Coronary artery (tissue), 2 donors: ENCODE results near the gene ATP8A1.
"Not testable (repeated sequence)": the region's sequence is repeated elsewhere in the genome, so short reads cannot be mapped to it uniquely, and the experiment has no call there.

Experiments used
- DNase-seq: peaks from one replicate; pipeline ENCODE4 v3.0.0-alpha.2; 2017; ENCODE audit warnings: low spot score
- H3K27ac ChIP-seq, 2 donors: fragments of 200-600 bp; sonication (generic); one replicate each; pipeline ENCODE4 v1.5.1; 2016 to 2019
- H3K4me3 ChIP-seq: fragments of 200-600 bp; sonication (generic); 2 replicates; pipeline ENCODE4 v1.5.1; 2016; ENCODE audit warnings: mild to moderate bottlenecking, moderate library complexity
- TF ChIP-seq, protein P1 (sequence below): fragments of 200-600 bp; sonication (generic); IDR thresholded peaks from one replicate; pipeline ENCODE4 v1.5.1; 2019; ENCODE audit warnings: antibody characterized with exemption

Gene ATP8A1

DNA sequence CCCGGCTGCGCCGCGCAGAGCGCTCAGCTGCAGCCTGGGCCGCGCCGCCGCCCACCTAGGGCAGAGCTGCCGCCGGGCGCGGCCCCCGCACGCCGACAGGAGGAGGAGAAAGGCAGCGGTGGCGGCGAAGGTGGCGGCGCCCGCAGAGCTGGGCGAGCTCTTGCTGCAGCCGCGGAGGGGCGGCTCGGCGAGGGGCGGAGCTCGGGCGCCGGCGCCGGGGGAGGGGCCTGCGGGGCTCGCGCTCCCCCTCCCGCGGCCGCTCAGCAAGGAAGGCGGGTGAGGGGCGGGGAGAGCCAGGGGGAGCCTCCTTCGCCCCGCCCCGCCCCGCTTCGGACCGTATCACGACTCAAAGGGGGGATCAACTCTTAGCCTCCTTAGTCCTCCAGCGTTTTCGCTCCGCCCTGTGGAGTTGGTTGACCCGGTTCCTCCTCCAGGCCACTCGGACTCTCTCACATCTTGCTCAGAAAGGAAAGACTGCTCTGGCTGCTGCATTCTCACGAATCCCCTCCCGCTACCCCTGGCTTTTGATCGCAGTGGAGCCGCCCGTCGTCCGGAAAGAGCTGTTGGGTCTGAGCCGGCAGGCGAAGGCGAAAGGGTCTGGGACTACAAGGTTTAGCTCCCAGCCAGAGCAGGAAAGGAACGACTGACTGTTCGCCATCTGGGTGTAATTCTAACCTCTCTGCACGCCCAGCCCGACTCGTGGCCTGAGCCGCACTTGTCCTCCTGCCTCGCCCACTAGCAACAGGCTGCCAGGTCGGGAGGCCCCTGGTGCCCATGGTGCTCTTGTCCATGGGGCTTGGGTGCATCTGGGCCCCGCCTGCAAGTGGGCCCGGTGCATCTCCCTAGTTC is at the start of gene ATP8A1:
Gene ATP8A1, minus strand, starts transcription at position 162 of the 849 bp plus-strand sequence. CDS start 232 bp downstream, outside the sequence.
- DNase-seq: peak; percentile 91
- TF ChIP-seq, protein P1, sequence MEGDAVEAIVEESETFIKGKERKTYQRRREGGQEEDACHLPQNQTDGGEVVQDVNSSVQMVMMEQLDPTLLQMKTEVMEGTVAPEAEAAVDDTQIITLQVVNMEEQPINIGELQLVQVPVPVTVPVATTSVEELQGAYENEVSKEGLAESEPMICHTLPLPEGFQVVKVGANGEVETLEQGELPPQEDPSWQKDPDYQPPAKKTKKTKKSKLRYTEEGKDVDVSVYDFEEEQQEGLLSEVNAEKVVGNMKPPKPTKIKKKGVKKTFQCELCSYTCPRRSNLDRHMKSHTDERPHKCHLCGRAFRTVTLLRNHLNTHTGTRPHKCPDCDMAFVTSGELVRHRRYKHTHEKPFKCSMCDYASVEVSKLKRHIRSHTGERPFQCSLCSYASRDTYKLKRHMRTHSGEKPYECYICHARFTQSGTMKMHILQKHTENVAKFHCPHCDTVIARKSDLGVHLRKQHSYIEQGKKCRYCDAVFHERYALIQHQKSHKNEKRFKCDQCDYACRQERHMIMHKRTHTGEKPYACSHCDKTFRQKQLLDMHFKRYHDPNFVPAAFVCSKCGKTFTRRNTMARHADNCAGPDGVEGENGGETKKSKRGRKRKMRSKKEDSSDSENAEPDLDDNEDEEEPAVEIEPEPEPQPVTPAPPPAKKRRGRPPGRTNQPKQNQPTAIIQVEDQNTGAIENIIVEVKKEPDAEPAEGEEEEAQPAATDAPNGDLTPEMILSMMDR: no peak
- Histone ChIP-seq H3K4me3 (peak within 1 kb of the TSS; percentile 92), H3K27ac (peak within 1 kb of the TSS; percentile 73 to 87)

DNA sequence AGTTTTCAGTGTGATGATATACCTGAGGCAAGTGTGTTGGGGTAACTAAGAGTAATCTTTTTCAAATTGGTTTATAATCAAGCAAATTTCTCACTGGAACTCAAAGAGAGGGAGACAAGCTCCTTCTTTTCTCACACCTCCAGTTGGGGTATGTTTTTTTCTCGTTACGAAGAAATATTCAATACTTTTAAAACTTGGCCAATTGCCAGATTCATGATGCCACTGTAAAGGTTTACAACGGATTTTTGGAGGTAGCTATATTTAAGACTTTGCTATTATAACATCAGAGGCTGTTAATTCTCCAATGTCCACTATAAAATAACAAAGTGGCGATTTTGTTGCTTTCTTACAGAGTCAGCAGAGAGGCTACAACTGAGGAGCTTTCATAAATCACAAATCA is 49.2 kb upstream of the ATP8A1 start:
- H3K4me3 ChIP-seq: no peak overlapping the region
- H3K27ac ChIP-seq: no peak overlapping the region
- DNase-seq: no peak
- TF ChIP-seq, protein P1: no peak

DNA sequence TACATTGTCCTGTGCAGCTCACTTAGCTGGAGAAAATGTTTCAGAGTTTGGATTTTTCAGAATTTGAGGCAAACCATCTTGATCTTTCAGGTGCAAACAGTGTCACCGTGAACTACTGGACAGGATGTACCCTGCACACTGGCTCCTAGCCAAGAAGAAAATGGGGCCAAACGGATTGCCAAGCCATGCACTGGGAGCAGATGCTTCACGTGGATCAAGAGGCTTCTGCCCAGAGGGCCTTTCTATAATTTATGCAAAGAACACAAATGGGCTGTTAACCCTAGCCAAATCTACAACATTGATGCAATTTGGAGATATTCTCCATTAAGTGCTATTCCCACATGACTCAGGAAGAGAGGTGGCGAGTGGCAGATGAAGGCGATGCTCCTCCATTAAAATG is 46.9 kb upstream of the ATP8A1 start:
- H3K27ac ChIP-seq: no peak overlapping the region
- no peak for DNase-seq
- TF ChIP-seq, protein P1: no peak
- H3K4me3 ChIP-seq: no peak overlapping the region

DNA sequence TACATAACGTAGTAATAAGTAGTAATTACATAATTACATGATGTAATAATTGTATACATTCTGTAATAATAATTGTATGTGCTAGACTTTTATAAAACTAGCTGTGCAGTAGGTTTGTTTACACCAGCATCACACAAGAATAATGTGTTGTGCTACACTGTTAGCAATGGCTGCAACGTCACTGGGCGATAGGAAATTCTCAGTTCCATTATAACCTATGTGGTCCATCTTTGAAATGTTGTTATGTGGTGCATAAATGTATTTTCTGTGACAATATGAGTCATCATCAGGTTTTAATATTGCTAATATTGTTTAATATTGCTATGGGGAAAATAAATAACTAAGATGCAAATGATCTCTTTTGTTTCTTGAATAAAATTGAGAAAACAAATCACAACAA is 46.0 kb upstream of the ATP8A1 start:
- no peak for DNase-seq
- TF ChIP-seq, protein P1: no peak
- Histone ChIP-seq H3K27ac (no peak overlapping the region), H3K4me3 (no peak overlapping the region)

DNA sequence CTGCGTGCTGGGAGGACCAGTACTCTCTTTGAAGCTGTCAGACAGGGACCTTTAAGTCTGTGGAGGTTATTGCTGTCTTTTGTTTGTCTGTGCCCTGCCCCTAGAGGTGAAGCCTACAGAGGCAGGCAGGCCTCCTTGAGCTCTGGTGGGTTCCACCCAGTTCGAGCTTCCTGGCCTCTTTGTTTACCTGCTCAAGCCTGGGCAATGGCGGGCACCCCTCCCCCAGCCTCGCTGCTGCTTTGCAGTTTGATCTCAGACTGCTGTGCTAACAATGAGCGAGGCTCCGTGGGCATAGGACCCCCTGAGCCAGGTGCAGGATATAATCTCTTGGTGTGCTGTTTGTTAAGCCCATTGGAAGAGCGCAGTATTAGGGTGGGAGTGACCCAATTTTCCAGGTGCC is 44.9 kb upstream of the ATP8A1 start:
- not testable (repeated sequence) for H3K27ac ChIP-seq, DNase-seq, H3K4me3 ChIP-seq

DNA sequence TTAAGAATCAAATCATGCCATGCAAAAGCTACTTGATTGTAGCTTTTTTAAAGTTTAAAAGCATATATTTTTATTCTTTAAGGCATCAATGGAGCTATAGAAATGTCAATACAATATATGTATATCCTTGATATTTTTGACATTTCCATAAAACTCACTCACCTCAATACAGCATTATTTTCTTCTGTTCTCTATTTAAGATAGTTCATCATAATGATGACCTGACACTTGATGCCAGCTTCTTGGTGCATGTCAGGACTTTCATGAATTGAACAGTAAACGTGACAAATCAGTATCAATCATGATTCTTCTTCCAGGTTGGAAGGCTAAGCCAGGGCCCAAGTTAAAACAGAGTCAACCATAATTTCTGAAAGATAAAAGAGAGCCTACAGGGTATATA is 33.6 kb upstream of the ATP8A1 start:
- TF ChIP-seq, protein P1: no peak
- no peak overlapping the region for H3K27ac ChIP-seq

DNA sequence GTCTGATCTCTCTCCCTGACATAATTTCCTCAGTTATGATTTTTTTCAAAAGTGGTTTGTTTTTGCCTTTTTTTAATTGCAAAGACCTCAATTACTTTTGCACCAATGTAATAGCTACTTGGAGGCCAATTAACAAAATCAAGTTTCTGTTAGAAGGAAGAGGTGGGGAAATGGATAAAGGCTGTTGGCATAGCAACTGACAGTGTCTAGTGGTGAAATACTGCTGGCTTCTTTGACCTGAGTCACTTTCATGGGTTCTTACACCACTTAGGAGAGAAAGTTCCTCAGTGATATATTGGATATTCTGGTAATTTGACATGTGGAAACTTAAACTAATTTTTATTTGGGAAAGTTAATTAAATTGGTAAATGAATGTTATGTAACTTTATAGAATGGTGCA is 26.5 kb upstream of the ATP8A1 start:
- TF ChIP-seq, protein P1: no peak
- Histone ChIP-seq H3K4me3 (no peak overlapping the region), H3K27ac (no peak overlapping the region)
- no peak for DNase-seq

More for the DNA sequence above, 33.6 kb upstream of the ATP8A1 start:
- H3K4me3 ChIP-seq: no peak overlapping the region
- no peak for DNase-seq
